Activated CD4-positive, alpha-beta T cell treated with anti-CD3 and anti-CD28 coated beads, Interleukin-2, amount 50 U/mL, for 16 hours (primary cell): Measurements from ENCODE around the gene KIF18B.
A peak's percentile ranks its signal among the peaks of the same experiment; 100 is the strongest.

Experiments used
- DNase-seq: peaks from one replicate; pipeline ENCODE4 v3.0.0-alpha.2; 2020

The KIF18B gene

GRCh38 chr17:44916781-44917241 is 30.8 kb downstream of the KIF18B start:
- no peak for DNase-seq

GRCh38 chr17:44915862-44916780 is 31.5 kb downstream of the KIF18B start:
- DNase-seq = no peak

GRCh38 chr17:44915321-44915726 is 32.2 kb downstream of the KIF18B start, which contains the start of gene GFAP:
GFAP (minus strand) TSS chr17:44915500; CDS start chr17:44915486, 14 bp downstream.
- no peak for DNase-seq

- DNase-seq = no peak
Measured at GRCh38 chr17:44914698-44915271, 32.8 kb downstream of the KIF18B start.

- no peak for DNase-seq
Measured at GRCh38 chr17:44914148-44914547, 33.4 kb downstream of the KIF18B start.

- no peak for DNase-seq
Measured at GRCh38 chr17:44913676-44914075, 33.9 kb downstream of the KIF18B start.

GRCh38 chr17:44912763-44913544 is 34.6 kb downstream of the KIF18B start:
- DNase-seq = no peak

GRCh38 chr17:44911133-44912001 is 36.2 kb downstream of the KIF18B start:
- DNase-seq = peak; percentile 58

GRCh38 chr17:44910231-44911106 is 37.1 kb downstream of the KIF18B start:
- no peak for DNase-seq

GRCh38 chr17:44909681-44910144 is 37.9 kb downstream of the KIF18B start:
- DNase-seq = no peak

GRCh38 chr17:44908761-44909326 is 38.7 kb downstream of the KIF18B start:
- DNase-seq = no peak

GRCh38 chr17:44907729-44908470 is 39.7 kb downstream of the KIF18B start:
- no peak for DNase-seq

- no peak for DNase-seq
Measured at GRCh38 chr17:44906763-44907728, 40.5 kb downstream of the KIF18B start.

GRCh38 chr17:44906010-44906646 is 41.4 kb downstream of the KIF18B start:
- no peak for DNase-seq

- no peak for DNase-seq
Measured at GRCh38 chr17:44905006-44906000, 42.3 kb downstream of the KIF18B start.

GRCh38 chr17:44904001-44904984 is 43.3 kb downstream of the KIF18B start:
- DNase-seq = no peak
